Gastrocnemius medialis (tissue), 4 donors: ENCODE measurements around the gene OR13J1. TPM values are rescaled to one million over a fixed set of nuclear protein-coding genes. Genes with fewer than 3 reads are reported as not detected.

Source experiments
- ATAC-seq, 2 donors: fragments of 150-250 bp; one replicate each; pipeline ENCODE4 v1.9.1; 2016
- DNase-seq, 2 donors: peaks; one replicate each; pipeline ENCODE4 v3.0.0-alpha.2; 2019
- H3K27ac ChIP-seq, 4 donors: fragments of 200-600 bp; sonication (generic); 1 replicate in 1 of 4; 2 replicates in 3 of 4; pipeline ENCODE4 v1.5.1; 2016 to 2018; ENCODE audit warnings: mild to moderate bottlenecking in 2 of 4, moderate library complexity in 1 of 4
- H3K27me3 ChIP-seq, 3 donors: fragments of 200-600 bp; sonication (generic) in 2 of 3; 1 replicate in 1 of 3; 2 replicates in 2 of 3; pipeline versions ENCODE4 v1.5.1 to v1.6.0; 2016 to 2019; ENCODE audit warnings: mild to moderate bottlenecking in 1 of 3, moderate library complexity in 1 of 3
- H3K36me3 ChIP-seq, 2 donors: fragments of 200-600 bp; sonication (generic) in 1 of 2; one replicate each; pipeline ENCODE4 v1.5.1; 2017 to 2018
- H3K4me1 ChIP-seq, 2 donors: fragments of 200-600 bp; sonication (generic) in 1 of 2; one replicate each; pipeline ENCODE4 v1.5.1; 2016 to 2017; ENCODE audit warnings: mild to moderate bottlenecking in 2 of 2
- H3K4me3 ChIP-seq, 4 donors: fragments of 200-600 bp; sonication (generic) in 3 of 4; 1 replicate in 1 of 4; 2 replicates in 3 of 4; pipeline ENCODE4 v1.5.1; 2016 to 2019; ENCODE audit warnings: mild to moderate bottlenecking in 2 of 4
- H3K9me3 ChIP-seq, 3 donors: fragments of 200-600 bp; sonication (generic) in 2 of 3; 1 replicate in 1 of 3; 2 replicates in 2 of 3; pipeline ENCODE4 v1.5.1; 2016 to 2019
- CTCF ChIP-seq, 5 experiments: fragments of 450-650 bp in 3 of 5; fragments of 200-600 bp in 2 of 5; sonication (generic) in 2 of 5; IDR thresholded peaks in 4 of 5; conservative IDR thresholded peaks in 1 of 5; 1 replicate in 4 of 5; 2 replicates in 1 of 5; pipeline ENCODE4 v1.5.1; 2016 to 2019; ENCODE audit warnings: antibody characterized with exemption in 5 of 5, mild to moderate bottlenecking in 3 of 5, moderate library complexity in 3 of 5
- POLR2A ChIP-seq, 2 donors: fragments of 450-650 bp; IDR thresholded peaks; one replicate each; pipeline ENCODE4 v1.6.1; 2017; ENCODE audit warnings: antibody characterized with exemption in 2 of 2, mild to moderate bottlenecking in 2 of 2, moderate library complexity in 2 of 2
- in situ Hi-C, 4 donors: fragments of 200-750 bp; cut with MboI; loops; one replicate each; pipeline versions ENCODE4 v1.15.0 to v1.8.0; 2017; ENCODE audit warnings: low sequenced_read_pairs in 4 of 4
- intact Hi-C: fragments of 100-400 bp; cut with DNase I; formaldehyde crosslinking; loops from one replicate; pipeline ENCODE4 v1.15.1; 2023; ENCODE audit warnings: low total_unique reads
- total RNA-seq, 4 donors: library from RNA; depleted of rRNA; stranded (reverse); fragments of >200 nt; gene quantifications; one replicate each; pipeline versions ENCODE4 v1.1.0 to v1.2.3, GENCODE V29; 2016

OR13J1 gene
- total RNA-seq, 4 donors from 2014 or later, result not detected

DNA sequence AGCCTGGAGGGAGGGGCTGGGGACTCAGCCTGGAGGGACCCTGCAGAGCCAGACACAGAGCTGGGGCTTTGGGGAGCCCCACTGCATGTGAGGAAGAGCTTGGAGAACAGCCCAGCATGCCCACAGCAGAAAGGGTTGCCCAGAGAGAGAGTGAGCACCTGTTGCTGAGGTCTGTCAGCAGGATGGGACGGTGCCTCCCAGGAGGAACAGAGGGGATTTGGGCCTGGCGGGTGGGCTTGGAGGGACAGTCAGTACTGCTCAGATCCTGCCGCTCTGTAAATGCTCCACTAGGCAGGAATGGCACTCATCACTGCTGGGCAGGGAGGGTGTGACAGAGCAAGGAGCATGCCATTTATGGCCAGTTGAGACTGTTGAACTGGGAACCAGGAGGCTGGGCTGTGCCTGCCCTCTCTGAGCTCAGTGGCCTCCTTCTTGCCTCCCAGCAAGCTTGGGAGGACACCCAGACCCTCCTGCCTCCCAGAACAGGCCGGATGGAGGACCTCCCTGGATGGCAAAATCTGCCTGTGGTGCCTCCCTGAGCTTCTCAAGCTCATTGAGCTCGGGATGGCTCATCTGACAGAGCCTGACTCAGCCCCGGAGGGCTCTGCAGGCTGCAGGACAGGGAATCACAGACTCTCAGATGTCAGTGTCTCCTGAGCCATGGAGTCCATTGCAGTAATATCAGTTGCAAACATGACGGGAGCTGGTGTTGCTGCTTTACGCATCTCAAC is 35.0 kb upstream of the OR13J1 start:
- H3K4me3 ChIP-seq, result no peak overlapping the region
- no peaks in the 10 kb centered on the region for H3K9me3 ChIP-seq
- H3K4me1 ChIP-seq, result peaks cover 43 to 56% of the 10 kb centered on the region in 2 donors
- H3K27me3 ChIP-seq, result no peaks in the 10 kb centered on the region
- intact Hi-C loops, result no loop called here
- H3K27ac ChIP-seq, result peak overlapping the region; percentile 80 to 87 (median 84)
- ATAC-seq, result no peak
- no peak for DNase-seq
- in situ Hi-C loops, result loop anchor here in 1 of 4 donors (10.0 kb wide), 1 partner anchor 120 kb away; no protein-coding TSS in a partner anchor
- no peak for TF ChIP-seq POLR2A (IDR thresholded peaks at IDR 0.05)
- TF ChIP-seq CTCF (IDR thresholded peaks at IDR 0.05 in 4 of 5, conservative IDR thresholded peaks at IDR 0.05 in 1 of 5), result no peak
- H3K36me3 ChIP-seq, result no peaks in the 10 kb centered on the region

- ATAC-seq (no peak), DNase-seq (no peak)
- TF ChIP-seq CTCF (IDR thresholded peaks at IDR 0.05 in 4 of 5, conservative IDR thresholded peaks at IDR 0.05 in 1 of 5) (no peak), POLR2A (IDR thresholded peaks at IDR 0.05) (no peak)
- Histone ChIP-seq H3K4me3 (no peak overlapping the region), H3K27ac (peak overlapping the region; percentile 80 to 87 (median 84)), H3K9me3 (no peaks in the 10 kb centered on the region), H3K27me3 (no peaks in the 10 kb centered on the region), H3K36me3 (no peaks in the 10 kb centered on the region), H3K4me1 (peaks cover 37 to 52% of the 10 kb centered on the region in 2 donors)
- intact Hi-C loops, result loop anchor here (5.0 kb wide), 1 partner anchor 118 kb away; no protein-coding TSS in a partner anchor
- in situ Hi-C loops, result loop anchor here (5.0 to 10.0 kb wide), 3 partner anchors 43 to 120 kb away; partner anchors contain the start of gene OR2S2 (in 1 of the 4)
Measured at GRCh38 chr9:35904338-35904737, 34.1 kb upstream of the OR13J1 start.

DNA sequence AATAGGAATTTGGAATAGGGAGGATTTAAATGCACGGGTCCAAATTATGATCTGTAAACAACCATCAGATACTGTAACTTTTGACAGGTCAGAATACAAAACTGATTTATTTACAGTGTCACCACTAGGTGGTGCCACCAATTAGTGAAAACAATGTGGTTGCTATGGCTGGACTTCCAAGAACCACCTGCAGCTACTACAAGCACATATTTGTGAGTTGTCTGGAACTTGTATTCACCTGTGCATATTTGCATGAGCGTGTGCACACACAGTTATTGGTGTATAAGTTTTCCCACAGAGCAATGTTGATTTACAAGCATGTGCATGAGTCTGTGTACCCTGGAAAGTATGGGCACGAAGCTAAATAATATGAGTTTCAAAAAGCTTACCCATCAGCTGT is 32.8 kb upstream of the OR13J1 start:
- H3K27me3 ChIP-seq, result no peaks in the 10 kb centered on the region
- DNase-seq (no peak), ATAC-seq (no peak)
- H3K9me3 ChIP-seq, result no peaks in the 10 kb centered on the region
- TF ChIP-seq POLR2A (IDR thresholded peaks at IDR 0.05), result no peak
- TF ChIP-seq CTCF (IDR thresholded peaks at IDR 0.05 in 4 of 5, conservative IDR thresholded peaks at IDR 0.05 in 1 of 5), result peak; percentile 57 to 76 (median 67)
- no peak overlapping the region for H3K27ac ChIP-seq
- no peak overlapping the region for H3K4me3 ChIP-seq
- in situ Hi-C loops (loop anchor here (5.0 to 10.0 kb wide), 3 partner anchors 44 to 122 kb away; partner anchors contain the start of gene OR2S2 (in 1 of the 4)), intact Hi-C loops (loop anchor here (1.0 to 5.0 kb wide), 2 partner anchors 42 to 119 kb away; no protein-coding TSS in a partner anchor)
- H3K4me1 ChIP-seq, result peaks cover 28 to 41% of the 10 kb centered on the region in 2 donors
- no peaks in the 10 kb centered on the region for H3K36me3 ChIP-seq

GRCh38 chr9:35899021-35899420 is 28.8 kb upstream of the OR13J1 start:
- DNase-seq (no peak), ATAC-seq (no peak)
- Histone ChIP-seq H3K4me1 (peaks cover 10% of the 10 kb centered on the region in 2 donors), H3K27ac (no peak overlapping the region), H3K4me3 (no peak overlapping the region), H3K36me3 (no peaks in the 10 kb centered on the region), H3K9me3 (no peaks in the 10 kb centered on the region), H3K27me3 (no peaks in the 10 kb centered on the region)
- TF ChIP-seq POLR2A (IDR thresholded peaks at IDR 0.05), result no peak
- TF ChIP-seq CTCF (IDR thresholded peaks at IDR 0.05 in 4 of 5, conservative IDR thresholded peaks at IDR 0.05 in 1 of 5), result no peak
- in situ Hi-C loops, result no loop called here
- intact Hi-C loops, result no loop called here
